Pons (tissue), 1 donor: ENCODE data around the gene MMGT1.
"Not testable (repeated sequence)": the region's sequence is repeated elsewhere in the genome, so short reads cannot be mapped to it uniquely, and the experiment has no call there.

Experiments
- DNase-seq: peaks from one replicate; pipeline ENCODE4 v3.0.0-alpha.2; 2016; ENCODE audit warnings: low spot score

Gene MMGT1

DNA sequence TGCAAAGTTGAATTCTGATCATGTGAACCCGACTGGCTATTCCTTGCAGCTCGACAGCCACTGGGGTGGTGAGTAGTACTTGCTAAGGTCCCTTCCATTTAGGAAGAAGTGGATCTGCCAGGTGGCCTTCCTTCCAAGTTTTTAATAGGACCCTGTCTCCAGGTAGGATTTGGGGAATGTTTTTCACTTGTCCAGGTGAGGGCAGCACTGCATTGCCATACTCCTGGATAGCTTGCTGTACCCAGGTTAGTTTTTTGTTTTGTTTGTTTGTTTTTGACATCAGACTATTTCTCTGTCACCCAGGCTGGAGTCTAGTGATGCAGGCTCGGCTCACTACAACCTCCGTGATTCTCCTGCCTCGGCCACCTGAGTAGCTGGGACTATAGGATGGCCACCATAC is 50.4 kb downstream of the MMGT1 start:
- DNase-seq = no peak

DNA sequence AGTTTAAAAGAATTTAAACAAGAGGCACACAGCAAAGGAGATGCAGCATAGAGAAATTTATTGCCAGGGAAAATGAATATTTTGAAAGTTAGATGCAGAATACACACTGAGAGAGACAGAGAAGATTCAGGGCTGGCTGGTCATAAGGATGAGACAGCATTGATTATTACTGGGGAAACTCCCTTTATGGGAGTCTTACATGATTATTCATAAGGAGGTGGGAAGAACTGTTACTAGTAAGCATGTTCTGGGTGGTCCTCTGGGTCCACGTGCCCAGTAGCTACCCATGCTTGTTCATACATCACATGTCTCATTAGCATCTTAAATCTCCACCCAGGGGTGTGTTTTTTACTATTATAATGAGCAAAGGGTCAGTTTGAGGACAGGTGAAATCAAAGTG is 53.3 kb downstream of the MMGT1 start:
- not testable (repeated sequence) for DNase-seq

DNA sequence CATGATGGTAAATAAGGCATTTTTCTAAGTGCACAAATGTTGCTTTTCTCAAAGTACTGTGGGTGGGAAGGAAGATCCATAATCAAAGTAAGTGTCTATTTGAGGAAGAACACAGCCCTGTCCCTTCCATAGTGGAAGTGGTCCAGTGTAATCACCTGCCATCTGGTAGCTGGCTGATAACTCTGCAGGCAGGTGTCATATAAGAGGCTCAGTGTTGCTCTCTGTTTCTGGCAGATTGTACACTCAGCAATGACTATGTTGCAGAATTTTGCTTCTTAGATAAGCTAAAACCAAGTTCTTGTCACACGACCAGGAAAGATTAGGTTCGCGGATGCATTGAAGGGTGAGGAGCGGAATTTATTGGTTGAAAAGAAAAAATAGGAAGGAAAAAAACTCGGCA is 59.4 kb downstream of the MMGT1 start:
- DNase-seq = no peak
